ENCODE measurements around the gene STXBP2.
A peak's percentile ranks its signal among the peaks of the same experiment; 100 is the strongest.

Gene STXBP2

DNA sequence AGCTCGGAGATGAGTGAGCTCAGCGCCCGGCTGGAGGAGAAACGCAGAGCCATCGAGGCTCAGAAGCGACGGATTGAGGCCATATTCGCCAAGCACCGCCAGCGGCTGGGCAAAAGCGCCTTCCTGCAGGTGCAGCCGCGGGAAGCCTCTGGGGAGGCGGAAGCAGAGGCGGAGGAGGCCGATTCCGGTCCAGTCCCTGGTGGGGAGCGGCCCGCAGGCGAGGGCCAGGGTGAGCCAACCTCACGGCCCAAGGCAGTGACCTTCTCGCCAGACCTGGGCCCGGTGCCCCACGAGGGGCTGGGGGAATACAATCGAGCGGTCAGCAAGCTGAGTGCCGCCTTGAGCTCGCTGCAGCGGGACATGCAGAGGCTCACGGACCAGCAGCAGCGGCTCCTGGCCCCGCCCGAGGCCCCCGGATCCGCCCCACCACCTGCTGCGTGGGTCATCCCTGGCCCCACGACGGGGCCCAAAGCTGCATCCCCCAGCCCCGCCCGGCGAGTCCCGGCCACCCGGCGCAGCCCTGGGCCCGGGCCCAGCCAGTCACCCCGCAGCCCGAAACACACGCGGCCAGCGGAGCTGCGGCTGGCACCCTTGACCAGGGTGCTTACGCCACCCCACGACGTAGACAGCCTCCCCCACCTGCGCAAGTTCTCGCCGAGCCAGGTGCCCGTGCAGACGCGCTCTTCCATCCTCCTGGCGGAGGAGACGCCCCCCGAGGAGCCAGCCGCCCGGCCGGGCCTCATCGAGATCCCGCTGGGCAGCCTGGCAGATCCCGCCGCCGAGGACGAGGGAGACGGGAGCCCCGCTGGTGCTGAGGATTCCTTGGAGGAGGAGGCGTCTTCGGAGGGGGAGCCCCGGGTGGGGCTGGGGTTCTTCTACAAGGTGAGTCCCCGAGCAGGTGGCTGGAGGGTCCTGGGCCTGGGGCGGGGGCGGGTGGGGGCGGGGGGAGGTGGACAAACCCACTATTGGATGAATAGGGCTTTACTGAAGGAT lies 24.3 kb upstream of the STXBP2 start:
- no peak for DNase-seq (ENCODE audit: low read depth, low spot score)

DNA sequence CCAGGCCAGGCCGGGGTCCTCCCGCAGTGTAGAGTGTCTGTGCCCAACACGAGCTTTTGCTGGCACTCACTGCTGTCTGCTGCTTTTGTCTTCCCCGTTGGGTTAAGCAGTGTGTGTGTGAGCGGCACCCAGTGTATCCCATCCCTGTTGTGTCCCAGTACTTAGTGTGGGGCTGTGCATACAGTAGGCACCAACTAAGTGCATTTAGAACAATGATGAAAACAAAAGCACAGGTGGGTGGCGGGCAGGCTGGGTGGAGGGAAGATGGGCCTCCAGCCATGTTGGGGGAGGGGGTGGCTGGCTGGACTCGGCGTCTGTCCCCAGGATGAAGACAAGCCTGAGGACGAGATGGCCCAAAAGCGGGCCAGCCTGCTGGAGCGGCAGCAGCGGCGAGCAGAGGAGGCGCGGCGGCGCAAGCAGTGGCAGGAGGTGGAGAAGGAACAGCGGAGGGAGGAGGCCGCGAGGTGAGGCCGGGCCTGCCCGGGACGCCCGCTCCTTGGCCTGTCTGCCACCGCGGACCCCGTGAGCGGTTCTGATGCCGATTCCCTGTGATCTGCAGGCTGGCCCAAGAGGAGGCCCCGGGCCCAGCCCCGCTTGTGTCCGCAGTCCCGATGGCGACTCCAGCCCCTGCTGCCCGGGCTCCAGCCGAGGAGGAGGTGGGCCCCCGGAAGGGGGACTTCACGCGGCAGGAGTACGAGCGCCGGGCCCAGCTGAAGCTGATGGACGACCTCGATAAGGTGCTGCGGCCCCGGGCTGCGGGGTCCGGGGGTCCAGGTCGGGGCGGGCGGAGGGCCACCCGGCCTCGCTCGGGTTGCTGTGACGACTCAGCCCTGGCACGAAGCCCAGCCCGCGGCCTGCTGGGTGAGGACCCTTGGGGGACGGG lies 21.8 kb upstream of the STXBP2 start:
- DNase-seq (ENCODE audit: low read depth, low spot score), result no peak

DNA sequence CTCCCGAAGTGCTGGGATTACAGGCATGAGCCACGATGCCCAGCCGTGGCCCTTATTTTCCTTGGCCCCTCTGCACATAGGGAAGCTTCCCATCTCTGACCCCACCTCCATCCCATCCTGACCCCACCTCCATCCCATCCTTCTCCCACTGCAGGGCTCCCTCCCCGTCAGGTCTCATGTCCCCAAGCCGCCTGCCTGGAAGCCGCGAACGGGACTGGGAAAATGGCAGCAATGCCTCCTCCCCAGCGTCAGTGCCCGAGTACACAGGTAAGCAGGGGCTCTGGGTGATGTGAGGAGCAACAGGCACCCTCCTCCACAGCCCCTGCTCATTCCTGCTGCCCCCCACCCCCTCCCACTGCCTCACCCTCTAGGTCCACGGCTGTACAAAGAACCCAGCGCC lies 19.7 kb upstream of the STXBP2 start:
- DNase-seq (ENCODE audit: low read depth, low spot score), result no peak

DNA sequence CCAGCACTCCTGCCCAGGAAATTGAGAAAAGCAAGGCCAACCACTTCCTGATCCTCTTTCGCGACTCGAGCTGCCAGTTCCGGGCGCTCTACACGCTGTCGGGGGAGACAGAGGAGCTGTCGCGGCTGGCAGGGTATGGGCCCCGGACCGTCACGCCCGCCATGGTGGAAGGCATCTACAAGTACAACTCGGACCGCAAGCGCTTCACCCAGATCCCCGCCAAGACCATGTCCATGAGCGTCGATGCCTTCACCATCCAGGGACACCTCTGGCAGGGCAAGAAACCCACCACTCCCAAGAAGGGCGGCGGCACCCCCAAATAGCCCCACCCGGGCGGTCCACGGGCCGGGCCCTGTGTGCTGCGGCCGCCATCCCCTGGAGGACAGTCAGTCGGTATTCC lies 19.2 kb upstream of the STXBP2 start:
- no peak for DNase-seq (ENCODE audit: low read depth, low spot score)

DNA sequence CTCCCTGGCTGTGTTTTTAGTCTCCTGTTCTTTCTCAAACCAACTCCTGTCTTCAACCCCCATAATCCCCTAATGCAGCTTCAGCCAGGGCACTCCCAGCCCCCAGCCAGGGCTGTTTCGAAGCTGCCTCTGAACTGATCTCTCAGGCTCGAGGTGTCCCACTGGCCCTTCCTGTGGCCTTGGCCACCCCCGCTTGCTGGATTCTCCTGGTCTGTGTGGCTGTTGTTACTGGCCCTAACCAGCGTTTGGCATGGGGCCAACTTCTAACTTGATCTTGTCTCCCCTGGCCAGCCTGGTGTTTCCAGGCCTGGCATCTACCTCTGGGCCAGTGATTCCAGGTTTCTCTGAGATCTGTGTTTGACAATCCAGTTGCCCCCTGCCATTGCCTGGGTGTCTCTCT lies 18.6 kb upstream of the STXBP2 start:
- DNase-seq (ENCODE audit: low read depth, low spot score), result no peak

DNA sequence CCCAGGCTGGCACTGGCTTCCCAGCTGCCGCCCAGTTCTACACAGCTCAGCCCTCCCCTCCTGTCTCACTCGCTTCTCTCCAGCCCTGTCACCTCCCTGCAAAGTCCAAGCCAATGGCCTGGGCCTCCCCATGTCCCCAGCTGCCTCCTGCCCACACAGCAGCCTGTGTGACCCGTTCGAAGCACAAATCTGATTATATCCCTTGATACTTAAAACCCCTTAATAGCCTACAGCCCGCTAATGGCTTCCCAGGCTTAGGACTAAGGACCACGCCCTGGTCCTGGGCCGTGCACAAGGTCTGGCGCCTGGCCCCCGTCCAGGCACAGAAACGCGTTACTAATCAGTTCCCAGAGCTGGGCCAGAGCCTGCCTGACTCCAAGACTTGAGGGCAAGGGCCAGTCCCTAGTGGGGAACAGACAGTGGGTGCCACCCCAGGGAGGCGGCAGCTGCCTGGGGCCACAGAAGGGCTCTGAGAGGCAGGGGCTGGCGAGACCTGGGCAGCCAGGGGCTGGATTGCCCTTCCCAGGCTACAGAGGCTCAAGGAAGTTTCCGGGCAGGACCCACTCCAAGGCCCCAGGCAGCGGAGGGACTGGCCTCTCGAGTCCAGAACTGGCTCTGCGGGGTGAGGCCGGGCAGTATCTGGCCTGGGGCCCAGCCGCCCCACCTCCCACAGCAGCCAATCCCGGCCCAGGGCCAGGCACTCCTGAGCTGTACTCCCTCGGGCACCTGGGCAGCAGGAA lies 18.0 kb upstream of the STXBP2 start:
- DNase-seq (ENCODE audit: low read depth, low spot score), result no peak

DNA sequence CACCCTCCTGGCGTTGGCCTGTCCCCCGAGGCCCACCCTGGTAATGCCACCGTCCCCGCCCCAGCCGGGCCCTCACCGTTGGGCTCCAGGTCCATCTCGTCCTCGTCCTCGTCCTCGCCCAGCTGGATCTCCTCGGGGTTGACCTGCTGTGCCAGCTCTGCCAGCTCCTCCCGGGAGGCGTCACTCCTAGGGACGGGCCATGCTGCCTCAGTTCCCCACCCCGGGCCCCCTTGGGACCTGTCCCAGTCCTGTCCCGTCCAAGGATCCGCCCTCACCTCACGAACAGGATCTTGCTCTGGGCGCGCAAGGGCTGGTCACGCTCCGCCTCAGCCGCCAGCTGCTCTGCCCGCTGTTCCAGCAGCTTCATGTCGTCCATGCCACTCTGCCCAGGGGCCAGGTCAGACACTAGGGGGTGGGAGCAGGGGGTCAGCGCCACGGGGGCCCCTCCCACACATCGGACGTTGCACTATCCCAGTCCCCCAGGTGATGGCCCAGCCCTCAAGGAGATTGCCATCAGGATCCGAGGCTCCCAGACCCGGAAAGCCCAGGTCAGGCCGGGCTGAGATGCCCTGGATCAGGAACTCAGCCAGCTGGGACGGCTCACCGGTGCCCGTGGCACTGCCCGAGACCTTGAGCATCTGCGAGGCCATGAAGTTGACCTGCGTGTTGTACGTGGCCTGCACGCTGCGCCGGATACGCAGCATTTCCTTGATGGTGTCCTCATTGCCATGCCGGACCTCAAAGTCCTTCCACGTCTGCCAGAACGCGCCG lies 17.1 kb upstream of the STXBP2 start:
- DNase-seq (ENCODE audit: low read depth, low spot score), result no peak

DNA sequence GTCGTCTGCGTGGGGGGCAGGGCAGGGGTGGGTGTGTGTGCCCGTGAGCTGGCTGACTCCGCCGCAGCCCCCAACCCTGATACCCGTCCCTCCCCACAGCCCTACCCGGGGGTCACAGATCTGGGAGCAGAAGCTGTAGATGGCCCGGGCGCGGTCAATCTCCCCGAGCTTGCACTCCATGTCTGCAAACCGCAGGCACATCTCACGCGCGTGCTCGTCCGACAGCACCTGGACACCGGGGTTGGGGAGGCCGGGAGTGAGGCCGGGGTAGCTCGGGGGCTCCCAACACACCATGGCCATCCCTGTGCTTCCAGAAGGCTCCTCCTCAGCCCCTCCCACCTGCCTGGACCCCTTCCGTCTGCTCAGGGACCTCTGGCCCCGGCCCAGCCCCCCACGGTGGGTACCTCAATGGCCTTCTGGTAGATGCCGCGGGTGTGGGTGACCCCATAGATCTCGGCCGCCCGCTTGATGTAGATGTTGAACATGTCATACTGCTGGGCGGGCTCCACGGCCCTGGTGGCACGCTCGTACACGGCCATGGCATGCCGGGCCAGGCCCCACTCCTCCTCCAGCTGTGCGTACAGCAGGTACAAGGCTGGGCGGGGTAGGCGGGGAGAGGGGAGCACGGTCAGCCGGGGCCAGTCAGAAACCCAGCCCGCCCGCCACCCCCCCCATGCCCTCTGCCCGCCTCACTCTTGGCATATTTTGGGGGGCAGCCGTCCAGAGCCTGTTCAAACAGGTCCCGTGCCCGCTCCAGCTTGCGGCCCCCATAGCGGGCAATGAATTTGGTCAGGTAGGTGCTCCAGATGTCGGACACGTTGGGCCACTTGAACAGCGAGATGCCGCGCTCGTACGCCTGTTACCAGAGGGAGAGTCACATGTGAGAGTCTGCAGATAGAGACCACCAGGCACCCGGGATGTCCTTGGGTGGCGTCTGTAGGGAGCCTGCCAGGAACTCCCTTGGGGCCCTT lies 16.2 kb upstream of the STXBP2 start:
- no peak for DNase-seq (ENCODE audit: low read depth, low spot score)

DNA sequence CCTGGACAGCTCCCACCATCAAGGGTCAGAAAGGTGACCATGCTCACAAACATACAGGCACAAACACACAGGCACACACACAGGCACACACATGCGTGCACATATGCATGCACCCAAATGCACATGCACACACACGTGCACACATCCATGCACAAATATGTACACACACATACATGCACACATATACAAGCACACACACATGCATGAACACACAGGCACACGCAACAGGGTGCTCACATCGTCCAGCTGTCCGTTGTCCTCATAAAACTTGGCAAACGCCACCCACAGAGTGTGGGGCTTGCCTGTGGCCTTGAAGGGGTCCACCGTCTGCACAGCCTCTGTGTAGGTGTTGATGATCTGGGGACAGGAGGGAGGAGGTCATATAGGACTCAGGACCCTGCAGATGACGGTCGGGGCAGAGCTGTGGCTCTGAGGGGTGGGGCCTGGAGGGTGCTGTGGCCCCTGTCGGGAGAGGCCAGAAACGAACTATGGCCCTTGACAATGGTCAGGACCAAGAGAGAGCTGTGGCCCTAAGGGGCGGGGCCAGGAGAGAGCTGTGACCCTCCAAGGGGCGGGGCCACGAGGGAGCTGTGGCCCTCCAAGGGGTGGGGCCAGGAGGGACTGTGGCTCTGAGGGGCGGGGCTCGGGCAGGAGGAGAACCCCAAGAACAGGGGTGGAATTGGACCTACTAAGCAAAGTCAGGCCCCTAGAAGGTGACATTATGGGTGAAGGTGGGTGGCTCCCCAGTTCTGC lies 13.8 kb upstream of the STXBP2 start:
- no peak for DNase-seq (ENCODE audit: low read depth, low spot score)

DNA sequence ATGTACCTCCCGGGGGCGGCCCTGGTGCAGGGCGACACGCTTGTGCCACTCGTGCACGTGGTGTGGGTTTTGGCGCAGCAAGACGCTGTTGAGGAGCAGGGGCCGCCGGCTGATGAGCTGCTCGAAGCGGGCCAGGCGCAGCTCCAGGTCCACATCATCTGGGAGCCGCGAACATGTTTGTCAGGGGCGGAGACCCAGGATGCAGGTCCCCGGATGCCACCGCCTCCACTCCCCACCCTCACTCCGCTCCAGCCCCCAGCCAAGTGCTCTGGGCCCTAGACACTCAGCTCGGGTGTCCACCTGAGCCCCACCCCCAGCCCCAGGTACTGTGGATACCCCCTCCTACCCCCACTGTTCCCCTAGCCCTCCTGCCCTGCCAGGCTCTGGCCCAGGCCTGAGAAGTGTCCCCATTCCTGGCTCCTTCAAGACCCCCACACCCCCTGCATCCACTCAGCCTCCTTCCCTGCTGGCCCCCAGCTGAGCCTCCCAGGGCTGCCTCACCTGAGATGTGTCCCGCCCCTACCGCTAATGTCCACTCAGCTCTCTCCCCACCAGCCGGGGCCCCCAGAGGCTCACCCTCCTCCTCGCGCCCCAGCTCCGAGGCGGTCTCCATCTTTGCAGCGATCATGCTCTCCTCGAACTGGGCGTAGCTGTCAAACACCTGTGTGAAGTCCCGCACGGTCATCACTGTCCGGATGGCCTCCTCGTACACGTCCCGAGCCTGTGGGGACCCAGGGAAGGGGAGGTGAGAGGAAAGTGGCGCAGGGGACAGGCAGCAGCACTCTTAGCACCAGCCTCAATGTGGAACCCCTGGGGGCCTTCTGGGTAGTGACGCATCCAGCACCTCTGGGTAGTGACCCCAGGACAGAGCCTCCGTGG lies 12.9 kb upstream of the STXBP2 start:
- no peak for DNase-seq (ENCODE audit: low read depth, low spot score)

DNA sequence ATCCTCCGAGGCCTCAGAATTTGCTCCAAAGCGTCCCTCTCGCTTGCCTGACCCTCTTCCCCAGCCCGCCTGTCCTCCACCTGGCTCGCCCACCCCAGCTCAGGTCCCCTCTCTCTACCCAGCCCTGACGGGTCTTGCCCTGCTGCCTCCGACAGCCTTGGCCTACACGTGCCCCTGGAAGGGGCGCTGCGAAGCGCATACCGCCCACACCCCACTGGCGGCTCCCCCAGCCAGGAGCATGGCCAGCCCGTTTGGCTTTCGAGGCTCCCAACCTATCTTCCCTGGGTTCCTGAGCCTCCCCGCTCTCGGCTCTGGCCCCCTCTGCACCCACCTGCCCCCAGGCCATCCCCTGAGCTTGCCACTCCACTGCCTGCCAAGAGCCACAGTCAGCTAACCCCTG lies 12.1 kb upstream of the STXBP2 start:
- DNase-seq (ENCODE audit: low read depth, low spot score), result no peak

DNA sequence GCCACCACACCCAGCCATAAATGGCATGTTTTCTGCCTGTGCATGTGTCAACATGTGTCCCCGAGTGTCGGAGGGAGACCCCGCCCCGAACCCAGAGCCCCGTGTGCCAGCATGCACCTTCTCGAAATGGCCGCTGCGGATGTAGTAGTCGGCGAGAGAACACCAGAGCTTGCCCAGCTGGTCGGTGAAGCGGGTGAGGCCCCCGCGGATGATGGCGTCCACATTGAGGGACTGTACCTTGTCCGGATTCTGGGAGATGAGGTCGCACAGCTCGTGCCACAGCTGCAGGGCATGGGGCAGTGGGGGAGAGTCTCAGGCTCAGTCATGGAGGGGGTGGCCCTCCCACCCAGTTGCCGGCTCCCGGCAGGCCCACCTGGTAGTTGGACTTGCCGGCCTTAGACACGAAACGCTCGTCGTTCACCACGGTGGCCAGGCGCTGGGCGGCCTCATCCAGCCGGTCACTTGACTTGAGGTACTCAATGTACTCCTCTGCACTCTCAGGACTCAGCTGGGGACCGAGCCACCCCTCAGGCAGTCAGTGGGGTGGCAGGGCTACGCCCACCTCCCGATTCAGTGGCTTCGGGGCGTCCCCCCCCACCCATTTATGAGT lies 11.0 kb upstream of the STXBP2 start:
- DNase-seq (ENCODE audit: low read depth, low spot score), result no peak

DNA sequence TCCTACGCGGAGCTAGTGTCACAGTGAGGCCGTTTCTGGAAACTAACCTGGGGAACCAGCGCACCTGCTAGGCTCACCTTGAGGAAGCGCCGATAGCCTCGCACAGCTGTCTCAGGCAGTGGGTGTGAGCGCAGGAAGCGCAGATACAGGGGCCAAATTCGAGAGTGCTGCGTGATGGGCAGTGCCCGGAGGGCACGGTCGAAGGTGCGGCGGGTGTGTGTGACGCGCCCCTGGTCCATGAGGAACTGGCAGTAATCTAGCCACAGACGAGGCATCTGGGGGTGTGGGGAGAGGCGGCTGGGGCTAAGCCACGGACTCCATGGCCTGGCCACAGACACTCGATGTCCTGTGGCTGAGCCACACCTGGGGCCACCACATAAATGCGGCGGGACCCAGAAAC lies 9.7 kb upstream of the STXBP2 start:
- no peak for DNase-seq (ENCODE audit: low read depth, low spot score)

DNA sequence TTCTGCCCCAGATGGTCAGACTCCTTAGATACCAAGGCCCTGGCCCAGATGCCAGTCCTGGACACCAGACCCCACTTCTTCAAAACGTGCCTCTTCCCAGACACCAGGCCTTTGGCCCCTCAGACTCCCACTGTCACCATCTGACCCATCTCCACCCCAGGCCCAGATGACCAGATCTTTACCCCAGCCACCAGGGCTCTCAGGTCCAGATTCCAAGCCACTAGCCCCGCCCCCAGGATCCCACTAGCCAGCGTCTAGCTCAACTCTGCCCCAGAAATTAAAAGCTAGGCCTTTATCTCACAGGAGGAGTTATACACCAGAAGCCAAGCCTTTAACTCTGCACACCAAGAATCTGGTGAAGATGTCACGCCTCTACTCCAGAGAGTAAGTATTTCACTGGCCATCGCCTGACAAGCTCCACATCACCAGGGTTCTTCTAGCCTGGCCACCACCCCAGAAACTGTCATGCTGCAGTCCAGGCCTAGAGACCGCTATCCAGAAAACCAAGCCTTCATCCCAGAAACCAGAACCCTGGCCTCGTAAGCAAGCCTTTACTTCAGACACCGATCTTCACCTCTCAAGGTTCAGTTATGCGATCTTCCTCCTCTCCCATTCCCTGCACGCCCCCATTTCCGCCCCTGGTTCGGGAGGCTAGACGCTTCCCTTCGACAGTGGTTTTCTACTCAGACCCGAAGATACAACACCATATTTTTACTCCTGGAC lies 8.2 kb upstream of the STXBP2 start:
- DNase-seq (ENCODE audit: low read depth, low spot score), result no peak

DNA sequence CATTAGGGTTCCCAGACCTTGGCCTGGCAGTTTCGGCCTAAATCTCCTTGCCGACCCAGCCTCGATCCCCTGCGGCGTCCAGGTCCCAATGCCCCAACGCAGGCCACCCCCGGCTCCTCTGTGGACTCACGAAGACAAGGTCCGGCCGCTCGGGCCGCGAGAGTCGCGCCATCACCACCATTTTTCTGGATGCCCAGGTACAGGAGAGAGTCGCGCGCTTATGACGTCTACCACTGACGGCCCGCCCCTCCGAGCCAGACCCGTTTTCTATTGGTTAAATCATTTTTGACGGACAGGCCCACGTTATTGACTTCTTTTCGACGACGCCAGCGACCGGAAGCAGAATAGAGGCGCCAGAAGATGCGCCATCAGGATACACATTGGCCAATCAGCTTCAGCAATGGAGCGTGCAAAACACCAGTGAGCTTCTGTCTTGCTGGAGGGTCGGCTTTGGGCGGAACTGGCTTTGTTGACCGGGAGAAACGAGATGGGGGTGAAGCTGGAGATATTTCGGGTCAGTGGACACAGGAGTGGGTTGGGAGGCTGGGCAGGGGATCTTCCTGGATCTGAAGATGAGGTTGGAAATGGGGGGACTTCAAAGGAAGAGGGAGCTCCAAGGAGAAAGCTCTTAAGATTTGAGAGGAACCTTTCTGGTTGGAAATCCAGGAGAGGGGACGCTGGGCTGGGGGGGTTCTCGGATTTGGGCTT lies 7.4 kb upstream of the STXBP2 start, which contains the start of the genes PET100 and XAB2:
Gene PET100 (plus strand): TSS at position 447 of the 708 bp plus-strand sequence. CDS start 41 bp downstream, at position 488.
Gene XAB2 (minus strand): TSS at position 199 of the 708 bp plus-strand sequence. CDS start 18 bp downstream, at position 181.
- DNase-seq (ENCODE audit: low read depth, low spot score), result peak; percentile 97

DNA sequence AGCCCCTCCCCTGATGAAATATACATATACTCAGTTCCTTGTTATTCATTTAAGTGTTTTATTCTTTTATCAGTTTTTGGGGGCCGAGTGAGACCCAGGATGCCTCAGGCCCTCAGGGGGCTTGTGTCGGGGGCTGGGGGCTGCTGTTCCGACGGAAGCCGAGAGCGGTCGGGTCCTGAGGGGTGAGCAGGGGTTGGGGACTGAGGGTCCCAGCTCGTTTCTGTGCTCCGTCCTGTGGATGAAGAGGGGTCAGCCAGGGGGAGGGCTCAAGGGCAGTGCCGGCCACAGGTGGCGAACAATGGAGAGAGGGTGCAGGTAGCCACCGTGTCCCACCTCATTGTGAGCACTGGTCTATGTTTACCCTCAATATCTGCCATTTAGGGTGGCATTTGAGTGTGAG lies 5.3 kb upstream of the STXBP2 start:
- DNase-seq (ENCODE audit: low read depth, low spot score), result no peak
